ENCODE measurements around the gene CCL4L2.
"Not testable (repeated sequence)": the region's sequence is repeated elsewhere in the genome, so short reads cannot be mapped to it uniquely, and the experiment has no call there.

The CCL4L2 gene

GRCh38 chr17:36209575-36209974 is 1.3 kb upstream of the CCL4L2 start:
- Histone ChIP-seq H3F3A (ENCODE audit: low read depth) (no peaks in the 10 kb centered on the region), H3K4me1 (ENCODE audit: insufficient read depth, low read length, poor library complexity, severe bottlenecking) (no peaks in the 10 kb centered on the region), H3K27me3 (ENCODE audit: insufficient read depth, low read length, poor library complexity, severe bottlenecking) (no peaks in the 10 kb centered on the region), H3K4me3 (ENCODE audit: low read length, poor library complexity, severe bottlenecking) (no peak overlapping the region), H3K4me2 (ENCODE audit: low read depth, low read length, poor library complexity, severe bottlenecking) (no peak overlapping the region), H3K9me3 (ENCODE audit: insufficient read depth, low read depth, low read length) (no peaks in the 10 kb centered on the region), H3K9me2 (replicated peaks; ENCODE audit: low read depth, low read length) (no peaks in the 10 kb centered on the region), H3K79me2 (ENCODE audit: insufficient read depth, low read length) (no peaks in the 10 kb centered on the region), H3K9ac (ENCODE audit: low read depth, low read length, poor library complexity, severe bottlenecking) (no peak overlapping the region), H3K36me3 (ENCODE audit: insufficient read depth, low read length) (no peaks in the 10 kb centered on the region), H4K20me1 (ENCODE audit: insufficient read depth, low read length, poor library complexity, severe bottlenecking) (no peaks in the 10 kb centered on the region), H2AFZ (ENCODE audit: low read length) (no peak overlapping the region)
- TF ChIP-seq CTCF (conservative IDR thresholded peaks at IDR 0.05; ENCODE audit: low read length) (no peak), EZH2phosphoT487 (IDR thresholded peaks at IDR 0.05; ENCODE audit: borderline replicate concordance) (no peak)

DNA sequence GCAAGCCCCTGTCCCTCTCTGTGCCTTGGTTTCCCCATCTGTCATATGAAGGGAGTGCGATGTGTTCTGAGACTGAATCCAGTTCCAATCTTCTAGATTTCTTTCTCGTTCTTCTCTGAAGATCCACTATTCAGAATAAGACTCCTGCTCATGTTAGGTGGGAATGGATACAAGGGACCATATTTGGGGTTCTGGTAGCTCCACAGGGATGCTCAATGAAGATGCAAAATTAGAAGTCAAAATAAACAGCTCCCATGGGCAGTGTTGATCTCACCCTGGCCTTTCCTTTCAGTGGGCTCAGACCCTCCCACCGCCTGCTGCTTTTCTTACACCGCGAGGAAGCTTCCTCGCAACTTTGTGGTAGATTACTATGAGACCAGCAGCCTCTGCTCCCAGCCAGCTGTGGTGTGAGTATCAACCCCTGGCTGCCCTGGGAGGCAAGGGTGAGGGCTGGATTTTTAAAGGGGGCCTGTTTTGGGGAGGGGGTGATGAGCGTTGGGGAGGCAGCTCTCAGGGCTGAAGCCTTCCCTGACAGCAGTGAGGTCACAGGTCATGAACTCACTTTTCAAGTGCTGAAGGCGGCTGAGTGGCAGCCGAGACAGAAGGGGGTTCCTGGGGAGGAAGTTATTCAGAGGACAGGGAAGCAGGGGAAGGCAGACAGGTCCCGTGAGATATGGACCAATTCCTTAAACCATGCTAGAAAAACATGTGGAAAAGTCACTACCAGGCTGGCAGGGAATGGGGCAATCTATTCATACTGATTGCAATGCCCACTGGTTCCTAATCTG is 815 bp downstream of the CCL4L2 start:
- H3K4me3 ChIP-seq (ENCODE audit: low read length, poor library complexity, severe bottlenecking); H3K9ac ChIP-seq (ENCODE audit: low read depth, low read length, poor library complexity, severe bottlenecking): not testable (repeated sequence)

DNA sequence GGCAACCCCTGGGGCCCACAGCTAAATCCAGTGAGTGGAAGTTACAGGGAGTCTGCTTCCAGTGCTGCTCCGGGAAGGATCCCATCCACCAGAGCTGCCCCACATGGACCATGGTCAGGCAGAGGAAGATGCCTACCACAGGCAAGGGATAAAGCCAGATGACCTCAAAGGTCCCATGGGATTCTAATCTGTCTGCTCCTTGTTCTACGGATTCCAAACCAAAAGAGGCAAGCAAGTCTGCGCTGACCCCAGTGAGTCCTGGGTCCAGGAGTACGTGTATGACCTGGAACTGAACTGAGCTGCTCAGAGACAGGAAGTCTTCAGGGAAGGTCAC is 1.4 kb downstream of the CCL4L2 start:
- Histone ChIP-seq H4K20me1 (ENCODE audit: insufficient read depth, low read length, poor library complexity, severe bottlenecking) (no peaks in the 10 kb centered on the region), H3K79me2 (ENCODE audit: insufficient read depth, low read length) (no peaks in the 10 kb centered on the region), H3F3A (ENCODE audit: low read depth) (no peaks in the 10 kb centered on the region), H3K9me2 (replicated peaks; ENCODE audit: low read depth, low read length) (no peaks in the 10 kb centered on the region), H3K27me3 (ENCODE audit: insufficient read depth, low read length, poor library complexity, severe bottlenecking) (no peaks in the 10 kb centered on the region), H3K4me3 (ENCODE audit: low read length, poor library complexity, severe bottlenecking) (no peak overlapping the region), H3K9me3 (ENCODE audit: insufficient read depth, low read depth, low read length) (no peaks in the 10 kb centered on the region), H3K9ac (ENCODE audit: low read depth, low read length, poor library complexity, severe bottlenecking) (no peak overlapping the region), H3K4me2 (ENCODE audit: low read depth, low read length, poor library complexity, severe bottlenecking) (no peak overlapping the region), H3K36me3 (ENCODE audit: insufficient read depth, low read length) (no peaks in the 10 kb centered on the region), H3K4me1 (ENCODE audit: insufficient read depth, low read length, poor library complexity, severe bottlenecking) (no peaks in the 10 kb centered on the region), H2AFZ (ENCODE audit: low read length) (no peak overlapping the region)
- TF ChIP-seq CTCF (conservative IDR thresholded peaks at IDR 0.05; ENCODE audit: low read length) (no peak), EZH2phosphoT487 (IDR thresholded peaks at IDR 0.05; ENCODE audit: borderline replicate concordance) (no peak)

More for the DNA sequence above, 815 bp downstream of the CCL4L2 start:
- not testable (repeated sequence) for H3F3A ChIP-seq (ENCODE audit: low read depth); H4K20me1 ChIP-seq (ENCODE audit: insufficient read depth, low read length, poor library complexity, severe bottlenecking); H3K9me3 ChIP-seq (ENCODE audit: insufficient read depth, low read depth, low read length); H3K9me2 ChIP-seq (replicated peaks; ENCODE audit: low read depth, low read length); H2AFZ ChIP-seq (ENCODE audit: low read length); H3K36me3 ChIP-seq (ENCODE audit: insufficient read depth, low read length); H3K79me2 ChIP-seq (ENCODE audit: insufficient read depth, low read length); H3K4me1 ChIP-seq (ENCODE audit: insufficient read depth, low read length, poor library complexity, severe bottlenecking); H3K4me2 ChIP-seq (ENCODE audit: low read depth, low read length, poor library complexity, severe bottlenecking); H3K27me3 ChIP-seq (ENCODE audit: insufficient read depth, low read length, poor library complexity, severe bottlenecking)

- TF ChIP-seq CTCF (conservative IDR thresholded peaks at IDR 0.05; ENCODE audit: low read length): no peak
- no peak for TF ChIP-seq EZH2phosphoT487 (IDR thresholded peaks at IDR 0.05; ENCODE audit: borderline replicate concordance)
- Histone ChIP-seq H3K27me3 (ENCODE audit: insufficient read depth, low read length, poor library complexity, severe bottlenecking) (no peaks in the 10 kb centered on the region), H3K79me2 (ENCODE audit: insufficient read depth, low read length) (no peaks in the 10 kb centered on the region), H2AFZ (ENCODE audit: low read length) (no peak overlapping the region), H3K36me3 (ENCODE audit: insufficient read depth, low read length) (no peaks in the 10 kb centered on the region), H3K9me3 (ENCODE audit: insufficient read depth, low read depth, low read length) (no peaks in the 10 kb centered on the region), H3F3A (ENCODE audit: low read depth) (no peaks in the 10 kb centered on the region), H3K9ac (ENCODE audit: low read depth, low read length, poor library complexity, severe bottlenecking) (no peak overlapping the region), H3K4me3 (ENCODE audit: low read length, poor library complexity, severe bottlenecking) (no peak overlapping the region), H3K9me2 (replicated peaks; ENCODE audit: low read depth, low read length) (no peaks in the 10 kb centered on the region), H3K4me1 (ENCODE audit: insufficient read depth, low read length, poor library complexity, severe bottlenecking) (no peaks in the 10 kb centered on the region), H4K20me1 (ENCODE audit: insufficient read depth, low read length, poor library complexity, severe bottlenecking) (no peaks in the 10 kb centered on the region), H3K4me2 (ENCODE audit: low read depth, low read length, poor library complexity, severe bottlenecking) (no peak overlapping the region)
Measured at GRCh38 chr17:36212966-36213365, 2.1 kb downstream of the CCL4L2 start.
